Fibroblast of skin of back (primary cell): ENCODE results near the gene TSPAN31.

Source experiments
- DNase-seq: peaks from one replicate; pipeline ENCODE4 v3.0.0-alpha.2; 2013

TSPAN31 gene

DNA sequence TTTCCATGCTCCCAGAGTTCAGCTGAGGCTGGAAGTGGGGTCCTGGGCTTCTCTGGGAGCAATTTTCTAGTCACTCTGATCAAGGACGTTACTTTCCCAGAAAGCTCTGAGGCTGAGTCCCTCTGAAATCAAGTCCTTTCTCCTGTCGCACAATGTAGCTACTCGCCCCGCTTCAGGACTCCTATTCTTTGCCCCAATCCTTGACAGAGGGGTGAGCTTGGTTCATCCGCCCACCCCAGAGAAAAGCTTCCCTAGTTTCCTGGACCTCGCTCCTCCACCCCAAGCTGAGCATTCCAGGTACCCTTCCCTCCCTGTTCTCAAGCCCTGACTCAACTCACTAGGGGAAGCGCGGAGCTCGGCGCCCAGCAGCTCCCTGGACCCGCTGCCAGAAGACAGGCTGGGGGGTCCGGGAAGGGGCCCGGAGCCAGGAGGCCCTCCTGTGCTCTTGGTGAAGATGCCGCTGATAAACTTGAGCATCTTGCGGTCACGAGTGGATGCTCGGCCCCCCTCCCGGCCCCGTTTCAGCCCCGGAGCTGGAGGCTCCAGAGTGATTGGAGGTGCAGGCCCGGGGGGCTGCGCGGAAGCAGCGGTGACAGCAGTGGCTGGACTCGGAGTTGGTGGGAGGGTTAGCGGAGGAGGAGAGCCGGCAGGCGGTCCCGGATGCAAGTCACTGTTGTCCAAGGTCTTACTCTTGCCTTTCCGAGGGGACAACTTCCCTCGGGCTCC is 7.9 kb upstream of the TSPAN31 start:
- DNase-seq, result no peak

DNA sequence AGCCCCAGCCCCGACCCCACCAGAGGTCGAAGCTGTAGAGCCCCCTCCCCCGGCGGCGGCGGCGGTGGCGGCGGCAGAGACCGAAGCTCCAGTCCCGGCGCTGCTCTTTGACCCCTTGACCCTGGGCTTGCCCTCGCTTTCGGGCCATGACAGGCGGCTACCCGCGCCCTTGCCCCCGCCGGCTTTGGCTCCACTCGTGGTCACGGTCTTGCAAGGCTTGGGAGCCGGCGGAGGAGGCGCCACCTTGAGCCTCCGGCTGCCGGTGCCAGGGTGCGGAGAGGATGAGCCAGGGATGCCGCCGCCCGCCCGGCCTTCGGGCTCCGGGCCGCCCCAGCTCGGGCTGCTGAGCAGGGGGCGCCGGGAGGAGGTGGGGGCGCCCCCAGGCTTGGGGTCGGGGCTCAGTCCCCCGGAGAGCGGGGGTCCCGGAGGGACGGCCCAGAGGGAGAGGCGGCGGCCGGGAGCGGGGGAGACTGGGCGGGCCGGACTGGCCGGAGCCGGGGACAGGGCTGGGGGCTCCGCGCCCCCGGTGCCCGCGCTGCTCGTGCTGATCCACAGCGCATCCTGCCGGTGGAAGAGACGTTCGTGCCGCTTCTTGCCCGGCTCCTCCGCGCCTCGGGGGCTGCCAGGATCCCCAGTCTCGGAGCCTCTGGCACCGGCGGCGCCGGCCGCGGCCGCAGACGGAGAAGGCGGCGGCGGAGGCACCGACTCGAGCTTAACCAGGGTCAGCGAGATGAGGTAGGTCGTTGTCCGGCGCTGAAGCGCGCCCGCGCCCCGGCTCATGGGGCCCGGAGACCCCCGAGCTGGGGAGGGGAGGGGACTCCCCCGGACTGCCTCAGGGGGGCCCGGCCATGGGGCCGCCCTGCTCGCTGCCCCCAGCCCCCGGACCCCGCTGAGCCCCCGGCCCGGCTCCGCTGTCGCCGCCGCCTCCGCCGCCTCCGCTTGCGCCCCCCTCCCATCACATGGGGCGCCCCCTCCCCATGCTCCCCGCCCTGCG is 7.1 kb upstream of the TSPAN31 start:
- peak; percentile 19 for DNase-seq

DNA sequence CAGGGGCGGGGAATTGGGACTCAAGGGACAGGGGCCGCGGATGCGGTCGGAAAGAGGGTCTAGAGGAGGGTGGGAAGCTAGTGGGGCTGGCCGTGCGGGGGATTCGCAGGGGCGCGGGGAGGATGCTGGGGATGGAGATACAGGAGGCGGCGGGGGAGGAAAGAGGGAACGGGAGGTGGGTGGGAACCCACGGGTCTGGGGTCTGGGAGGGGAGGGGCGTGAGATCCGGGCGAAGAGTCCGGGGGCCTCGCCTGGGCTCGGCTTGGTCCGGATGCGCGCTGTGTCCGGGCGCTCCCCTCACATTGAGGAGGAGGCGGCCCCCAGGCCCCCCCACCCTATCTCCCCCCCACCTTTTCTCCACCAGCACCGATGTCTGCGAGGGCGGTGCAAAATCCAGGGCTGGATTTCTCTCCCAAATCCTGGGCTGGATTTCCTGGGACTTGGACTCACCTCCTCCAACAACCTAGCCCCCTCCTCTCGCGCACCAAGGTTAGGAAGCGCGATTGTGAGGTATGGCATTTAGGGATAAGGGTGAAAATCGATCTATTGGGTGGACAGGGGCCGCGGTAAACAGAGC is 6.1 kb upstream of the TSPAN31 start, which contains the start of gene AGAP2:
AGAP2 (minus strand) TSS at position 82 of the 577 bp plus-strand sequence. CDS start 496 bp downstream, outside the sequence.
- peak; percentile 42 for DNase-seq

DNA sequence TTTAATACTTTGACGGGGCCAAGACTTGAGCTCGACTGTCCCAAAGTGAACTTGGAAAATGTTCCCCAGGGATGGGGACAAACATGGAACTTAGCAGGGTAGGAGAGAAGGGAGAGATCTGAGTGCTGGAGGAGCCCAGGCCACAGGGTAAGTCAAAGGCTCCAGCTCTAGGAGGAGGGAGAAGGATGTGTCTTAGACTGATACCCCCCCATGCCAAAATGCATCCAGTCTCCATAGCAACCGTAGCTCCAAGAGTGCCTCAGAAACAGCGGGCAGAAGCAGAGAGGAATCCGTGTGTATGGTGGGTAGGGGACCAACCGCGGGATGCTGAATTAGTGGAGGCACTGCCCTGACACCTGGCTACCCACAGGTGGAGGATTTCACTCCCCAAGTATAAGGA is 5.5 kb upstream of the TSPAN31 start:
- no peak for DNase-seq

GRCh38 chr12:57739914-57740538 is 4.8 kb upstream of the TSPAN31 start:
- no peak for DNase-seq

DNA sequence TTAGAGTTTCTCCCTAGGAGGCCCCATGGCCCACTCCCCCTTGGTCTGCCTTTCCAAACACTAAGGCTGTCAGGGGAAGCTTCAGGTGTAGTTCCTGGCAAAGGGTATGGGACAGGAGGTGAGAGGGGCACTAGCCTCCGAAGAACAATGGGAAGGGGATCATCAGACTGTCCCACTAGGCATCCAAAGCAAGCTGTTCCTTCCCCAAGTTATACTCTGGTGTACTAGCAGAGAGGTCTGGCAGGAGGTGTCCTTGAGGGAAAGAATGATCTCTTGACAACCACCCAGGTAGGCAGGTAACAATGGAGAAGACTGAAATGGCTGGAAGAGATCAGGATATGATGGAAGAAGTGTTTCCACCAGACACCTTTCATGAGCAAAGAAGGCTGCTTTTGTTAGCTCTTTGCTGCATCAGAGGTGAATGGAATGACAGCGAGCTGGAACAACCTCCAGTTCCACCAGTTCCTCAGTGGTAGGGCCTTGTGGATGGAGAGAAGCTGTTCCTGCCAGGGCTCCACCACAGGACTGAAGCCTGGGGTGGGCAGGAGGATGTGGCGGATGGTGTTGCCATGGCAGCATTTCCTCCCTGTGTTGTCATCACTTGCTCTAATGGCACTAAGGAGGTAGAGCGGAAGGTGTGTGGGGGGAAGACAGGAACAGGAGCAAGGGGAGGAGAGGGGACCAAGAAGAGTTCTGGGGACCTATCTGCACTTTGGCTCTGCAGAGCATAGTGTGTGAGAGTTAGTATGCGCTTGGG is 4.0 kb upstream of the TSPAN31 start:
- no peak for DNase-seq

- no peak for DNase-seq
Measured at GRCh38 chr12:57741413-57741789, 3.4 kb upstream of the TSPAN31 start.

DNA sequence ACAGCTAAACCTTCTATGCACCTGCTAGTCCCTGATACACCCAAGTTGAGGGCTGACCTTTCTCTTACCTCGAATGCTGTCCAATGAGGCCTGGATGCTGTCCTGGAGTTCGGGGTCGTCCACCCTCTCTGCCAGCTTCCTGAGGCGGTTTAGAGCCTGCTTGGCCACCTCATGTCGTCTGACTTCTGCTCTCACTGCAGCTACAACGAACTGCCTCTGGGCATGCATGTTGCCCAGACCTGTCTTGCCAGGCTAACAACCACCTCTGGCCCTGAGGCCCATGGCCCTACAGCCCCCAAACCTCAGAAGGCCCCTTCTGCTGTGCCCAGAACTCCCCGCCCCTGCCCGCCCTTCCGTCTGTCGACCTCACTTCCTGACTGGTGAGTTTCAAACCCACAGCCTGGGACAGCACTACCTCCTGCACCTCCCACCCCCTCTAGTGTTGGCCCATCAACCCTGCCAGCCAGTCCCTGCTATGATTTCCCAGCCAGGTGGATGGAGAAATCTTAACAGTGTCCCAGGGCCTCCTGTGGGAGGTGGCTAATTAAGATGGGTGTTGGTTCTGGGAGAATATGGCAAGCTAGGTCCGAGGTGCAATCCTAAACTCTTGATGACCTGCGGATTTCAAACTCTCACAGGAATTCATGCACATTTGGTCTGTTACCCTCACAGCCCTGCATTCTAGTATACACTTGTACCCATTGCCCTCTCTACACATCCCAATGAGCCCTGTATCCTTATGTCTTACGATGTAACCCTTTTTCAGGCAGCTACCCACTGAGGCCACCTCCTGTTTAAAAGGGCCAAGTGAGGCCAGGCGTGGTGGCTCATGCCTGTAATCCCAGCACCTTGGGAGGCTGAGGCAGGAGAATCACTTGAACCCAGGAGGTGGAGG is 2.7 kb upstream of the TSPAN31 start:
- no peak for DNase-seq

DNA sequence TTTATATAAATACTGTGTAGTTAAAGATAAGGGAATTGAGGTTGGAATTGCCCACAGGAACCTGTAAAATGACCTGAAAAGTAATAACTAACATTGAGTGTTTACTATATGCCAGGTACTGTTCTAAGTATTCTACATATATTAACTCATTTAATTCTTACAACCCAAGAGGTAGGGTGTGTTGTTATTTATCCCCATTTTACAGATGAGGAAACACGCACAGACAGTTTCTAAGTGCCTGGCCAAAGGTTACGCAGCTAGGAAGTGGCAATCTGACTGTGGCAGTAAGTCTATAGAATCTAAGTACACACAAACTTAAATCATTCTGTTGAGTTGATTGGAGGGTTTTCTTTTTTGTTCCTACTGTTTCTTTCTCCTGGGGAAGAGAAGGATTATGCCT is 1.1 kb upstream of the TSPAN31 start:
- DNase-seq, result no peak

GRCh38 chr12:57744194-57744776 is 554 bp upstream of the TSPAN31 start:
- DNase-seq, result no peak

GRCh38 chr12:57745485-57745881 is 644 bp downstream of the TSPAN31 start:
- no peak for DNase-seq

GRCh38 chr12:57746025-57746424 is 1.2 kb downstream of the TSPAN31 start:
- DNase-seq, result no peak

DNA sequence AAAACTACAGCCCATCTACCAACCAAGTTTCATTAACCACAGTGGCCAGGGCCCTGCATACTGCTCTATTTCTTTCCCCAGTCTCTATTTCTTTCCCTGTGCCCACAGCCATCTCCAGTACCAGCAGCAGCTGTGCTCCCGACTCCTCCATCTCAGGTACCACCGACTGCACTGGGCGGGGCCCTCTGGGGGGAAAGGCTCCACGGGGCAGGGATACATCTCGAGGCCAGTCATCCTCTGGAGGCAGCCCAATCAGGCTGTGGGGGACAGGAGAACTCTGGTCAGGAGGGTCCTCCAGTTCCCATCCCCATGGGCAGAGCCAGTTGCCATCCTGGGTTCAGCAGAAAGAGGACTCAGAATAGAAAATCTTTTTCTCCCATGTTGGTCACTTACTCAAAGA is 4.2 kb downstream of the TSPAN31 start:
- DNase-seq, result no peak

- DNase-seq, result no peak
Measured at GRCh38 chr12:57750561-57751431, 6.0 kb downstream of the TSPAN31 start.

DNA sequence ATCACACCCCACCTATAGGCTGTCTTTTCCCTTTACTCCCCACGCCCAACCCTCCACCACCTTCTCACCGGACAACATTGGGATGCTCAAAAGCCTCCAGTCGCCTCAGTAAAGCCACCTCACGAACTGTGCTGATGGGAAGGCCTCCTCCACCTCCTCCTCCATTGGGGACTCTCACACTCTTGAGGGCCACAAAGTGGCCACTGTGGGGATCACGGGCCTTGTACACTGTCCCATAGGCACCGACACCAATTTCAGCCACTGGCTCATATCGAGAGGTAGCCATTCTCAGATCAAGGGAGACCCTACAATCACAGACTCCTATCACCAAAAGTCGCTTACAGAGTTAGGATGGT is 6.6 kb downstream of the TSPAN31 start:
- DNase-seq, result no peak

GRCh38 chr12:57751788-57752667 is 7.2 kb downstream of the TSPAN31 start, which contains the start of gene CDK4:
Gene CDK4, minus strand, starts transcription at chr12:57752310. Its CDS starts 593 bp downstream, at chr12:57751717.
- DNase-seq, result peak; percentile 100

DNA sequence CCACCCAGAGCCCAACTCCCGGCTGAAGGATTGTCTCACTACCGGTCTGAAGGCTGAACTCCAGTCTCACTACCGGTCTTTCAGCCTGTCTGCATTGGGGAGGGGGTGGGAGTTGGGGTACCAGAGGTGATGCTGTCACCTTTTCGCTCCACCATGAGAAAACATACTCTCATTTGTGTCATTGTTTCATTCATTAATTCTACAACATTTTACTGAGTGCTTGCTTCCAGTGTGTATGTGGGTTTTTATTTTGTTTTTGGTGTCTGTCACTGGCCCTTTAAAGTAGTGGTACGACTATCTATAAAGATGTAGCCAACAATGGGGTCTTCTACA is 7.8 kb downstream of the TSPAN31 start:
- no peak for DNase-seq

DNA sequence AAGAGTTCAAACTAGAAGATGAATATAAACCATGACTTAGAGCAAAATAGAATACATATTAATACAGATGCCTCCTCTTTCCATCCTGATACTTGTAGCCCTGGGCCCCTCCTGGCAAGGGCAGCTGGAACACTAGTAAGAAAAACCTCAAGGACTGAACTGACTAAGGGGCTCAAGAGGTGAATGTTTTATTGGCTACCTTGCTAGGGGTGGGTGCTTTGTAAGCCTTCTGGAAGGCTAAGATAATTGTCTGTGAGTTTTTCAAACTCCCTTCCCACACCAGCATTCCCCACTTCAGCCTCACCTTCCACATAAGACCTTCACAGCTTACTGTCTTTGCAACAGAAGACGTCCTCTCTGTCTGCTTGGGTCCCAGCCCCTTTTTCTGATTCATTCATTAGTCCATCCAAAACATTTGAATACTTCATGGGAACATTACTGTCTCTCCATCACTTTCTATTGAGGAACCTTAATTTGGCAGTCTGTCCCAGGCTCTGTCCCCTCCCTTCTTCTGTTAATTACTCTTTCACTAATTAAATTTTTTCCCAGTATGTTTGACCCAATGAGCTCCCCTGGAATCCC is 9.0 kb downstream of the TSPAN31 start:
- DNase-seq, result no peak
